Left lung (tissue), 10 donors: ENCODE results near the gene NECAB2. TPM values are rescaled to one million over a fixed set of nuclear protein-coding genes. Genes with fewer than 3 reads are reported as not detected.

Experiments used
- ATAC-seq: fragments of 200-7000 bp; cut with Tn5 transposase; one replicate; pipeline ENCODE4 v1.9.1; 2020; ENCODE audit warnings: moderate library complexity
- DNase-seq, 4 donors: peaks; one replicate each; pipeline ENCODE4 v3.0.0-alpha.2; 2013 to 2020
- H3K27ac ChIP-seq, 2 donors: fragments of 200-600 bp; sonication (generic) in 1 of 2; one replicate each; pipeline versions ENCODE4 v1.5.0 to v1.8.0; 2020 to 2021
- H3K27me3 ChIP-seq, 2 donors: fragments of 200-600 bp; sonication (generic) in 1 of 2; one replicate each; pipeline versions ENCODE4 v1.5.0 to v1.8.0; 2020 to 2021
- H3K36me3 ChIP-seq, 2 donors: fragments of 200-600 bp; sonication (generic) in 1 of 2; one replicate each; pipeline versions ENCODE4 v1.5.0 to v1.8.0; 2020 to 2021
- H3K4me1 ChIP-seq, 2 donors: fragments of 200-600 bp; one replicate each; pipeline ENCODE4 v1.8.0; 2021
- H3K4me3 ChIP-seq, 2 donors: fragments of 200-600 bp; sonication (generic) in 1 of 2; one replicate each; pipeline versions ENCODE4 v1.5.0 to v1.8.0; 2020 to 2021; ENCODE audit warnings: mild to moderate bottlenecking in 1 of 2
- H3K9me3 ChIP-seq, 2 donors: fragments of 200-600 bp; sonication (generic) in 1 of 2; one replicate each; pipeline versions ENCODE4 v1.5.0 to v1.8.0; 2020 to 2021
- CTCF ChIP-seq, 2 donors: fragments of 200-600 bp; sonication (generic) in 1 of 2; IDR thresholded peaks; one replicate each; pipeline versions ENCODE4 v1.5.0 to v1.8.0; 2021; ENCODE audit warnings: antibody characterized with exemption in 2 of 2
- intact Hi-C, 2 donors: fragments of 100-400 bp; cut with DNase I; formaldehyde crosslinking; loops; one replicate each; pipeline versions ENCODE4 v1.11.2 to v1.14.2; 2022
- polyA plus RNA-seq, 6 donors: library from polyadenylated mRNA; unstranded; fragments of 120-200 nt; gene quantifications; one replicate each; pipeline ENCODE4 v1.2.1, GENCODE V29; 2013; ENCODE audit not compliant: insufficient read length in 6 of 6
- total RNA-seq, 2 donors: library from RNA; stranded (reverse); fragmentation: NEBNext Ultra II Directional; extraction: Animal tissue kit (Norgen Biotek cat#: 25700); gene quantifications; one replicate each; pipeline ENCODE4 v1.2.1, GENCODE V29; 2021
- donor health status: DM: no; HTN: yes; CAD: no.
- donor health status: DM: no; HTN: no; CAD: no.

NECAB2 gene
- total and polyA plus RNA-seq, 8 donors = 0.17 to 0.79 (median 0.42) TPM

GRCh38 chr16:83956336-83957289 is 11.4 kb upstream of the NECAB2 start:
- H3K36me3 ChIP-seq = peaks cover 0 to 42% of the 10 kb centered on the region in 2 donors
- H3K27ac ChIP-seq = no peak overlapping the region
- no peak overlapping the region for H3K4me3 ChIP-seq
- peak; percentile 14 for ATAC-seq
- peaks cover 20 to 36% of the 10 kb centered on the region in 2 donors for H3K4me1 ChIP-seq
- peak; percentile 81 to 85 for TF ChIP-seq CTCF (IDR thresholded peaks at IDR 0.05)
- no peaks in the 10 kb centered on the region for H3K27me3 ChIP-seq
- DNase-seq = peak; percentile 50 to 95 (median 84)
- H3K9me3 ChIP-seq = no peaks in the 10 kb centered on the region
- intact Hi-C loops = no loop called here

GRCh38 chr16:83957296-83957855 is 10.7 kb upstream of the NECAB2 start:
- no peak overlapping the region for H3K27ac ChIP-seq
- no peaks in the 10 kb centered on the region for H3K27me3 ChIP-seq
- peaks cover 0 to 49% of the 10 kb centered on the region in 2 donors for H3K36me3 ChIP-seq
- DNase-seq (peak in 1 of 4 donors; percentile 60), ATAC-seq (no peak)
- intact Hi-C loops = no loop called here
- TF ChIP-seq CTCF (IDR thresholded peaks at IDR 0.05) = no peak
- H3K4me1 ChIP-seq = peaks cover 20 to 34% of the 10 kb centered on the region in 2 donors
- no peak overlapping the region for H3K4me3 ChIP-seq
- H3K9me3 ChIP-seq = no peaks in the 10 kb centered on the region

GRCh38 chr16:83958137-83958845 is 9.8 kb upstream of the NECAB2 start:
- H3K27me3 ChIP-seq = no peaks in the 10 kb centered on the region
- H3K36me3 ChIP-seq = peaks cover 0 to 59% of the 10 kb centered on the region in 2 donors
- no peak for TF ChIP-seq CTCF (IDR thresholded peaks at IDR 0.05)
- H3K4me3 ChIP-seq = no peak overlapping the region
- peaks cover 11 to 25% of the 10 kb centered on the region in 2 donors for H3K4me1 ChIP-seq
- no peaks in the 10 kb centered on the region for H3K9me3 ChIP-seq
- no peak overlapping the region for H3K27ac ChIP-seq
- DNase-seq (peak in 1 of 4 donors; percentile 69), ATAC-seq (no peak)
- intact Hi-C loops = no loop called here

GRCh38 chr16:83958846-83959565 is 9.0 kb upstream of the NECAB2 start:
- no peak overlapping the region for H3K4me3 ChIP-seq
- intact Hi-C loops = no loop called here
- no peaks in the 10 kb centered on the region for H3K9me3 ChIP-seq
- H3K36me3 ChIP-seq = peaks cover 0 to 64% of the 10 kb centered on the region in 2 donors
- DNase-seq = peak in 1 of 4 donors; percentile 47
- no peak for ATAC-seq
- H3K27me3 ChIP-seq = no peaks in the 10 kb centered on the region
- H3K27ac ChIP-seq = no peak overlapping the region
- peaks cover 4 to 17% of the 10 kb centered on the region in 2 donors for H3K4me1 ChIP-seq
- no peak for TF ChIP-seq CTCF (IDR thresholded peaks at IDR 0.05)
